Measurements from ENCODE around the gene NLN.
A peak's percentile ranks its signal among the peaks of the same experiment; 100 is the strongest.

Gene NLN

DNA sequence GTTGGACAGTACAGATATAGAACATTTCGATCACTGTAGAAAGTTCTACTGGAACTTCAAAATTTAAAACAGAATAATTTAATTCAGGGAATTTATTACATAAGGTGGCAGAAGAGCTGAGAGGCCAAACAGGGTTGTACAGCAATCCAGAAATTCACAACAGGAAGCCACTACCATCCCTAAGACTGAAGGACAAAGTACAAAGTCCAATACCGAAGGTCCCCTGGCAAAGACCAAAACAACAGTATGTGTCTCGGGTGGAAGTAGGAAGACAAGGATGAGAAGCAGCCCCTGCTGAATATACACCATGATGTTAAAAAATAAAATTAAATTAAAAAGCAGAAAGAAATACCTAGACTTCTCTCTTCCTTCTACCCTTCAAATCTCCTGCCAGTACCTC is 20.0 kb upstream of the NLN start:
- no peak overlapping the region for H3K27ac ChIP-seq (ENCODE audit: low read depth, low read length)
- no peak overlapping the region for H3K4me3 ChIP-seq (ENCODE audit: low read depth, low read length)
- H3K4me1 ChIP-seq (ENCODE audit: control insufficient read depth, insufficient read depth, low read length, unreplicated experiment) = no peaks in the 10 kb centered on the region
- H3K27me3 ChIP-seq (ENCODE audit: insufficient read depth, low read length) = no peaks in the 10 kb centered on the region
- H3K79me2 ChIP-seq (ENCODE audit: control insufficient read depth, insufficient read depth, low read length, unreplicated experiment) = no peaks in the 10 kb centered on the region
- H2AFZ ChIP-seq (ENCODE audit: low read length, unreplicated experiment) = no peak overlapping the region
- H3K36me3 ChIP-seq (ENCODE audit: insufficient read depth, low read length) = 0 out of 2 replicates have a peak, but pooled peaks cover 21% of the 10 kb centered on the region

DNA sequence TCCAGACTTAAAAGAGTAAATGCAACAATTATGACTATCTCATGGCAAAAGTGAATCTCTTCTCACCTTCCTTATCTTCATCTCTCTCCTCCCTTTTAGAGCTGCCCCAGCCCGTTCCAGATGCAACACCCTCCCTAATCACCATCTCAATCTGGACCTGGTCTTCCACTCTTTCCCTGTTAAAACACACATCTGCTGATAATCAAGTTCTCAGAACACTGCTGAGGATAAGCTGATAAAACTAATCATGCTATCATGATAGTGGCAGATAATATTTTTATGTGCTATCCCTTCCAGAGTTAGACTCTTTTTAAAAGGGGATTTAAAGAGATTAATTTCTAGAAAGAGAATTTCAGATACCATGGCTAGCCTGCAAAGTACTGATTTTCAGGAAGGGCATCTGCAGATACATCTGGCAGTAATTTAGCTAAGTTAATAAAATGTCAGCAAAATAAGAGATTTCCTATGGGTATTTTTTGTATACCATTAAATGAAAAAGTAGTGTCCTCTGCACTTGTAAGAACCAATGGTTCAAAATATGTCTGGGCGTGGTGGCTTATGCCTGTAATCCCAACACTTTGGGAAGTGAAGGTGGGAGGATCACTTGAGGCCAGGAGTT is 17.3 kb upstream of the NLN start:
- H3K4me1 ChIP-seq (ENCODE audit: control insufficient read depth, insufficient read depth, low read length, unreplicated experiment) = no peaks in the 10 kb centered on the region
- no peak overlapping the region for H3K4me3 ChIP-seq (ENCODE audit: low read depth, low read length)
- no peak overlapping the region for H2AFZ ChIP-seq (ENCODE audit: low read length, unreplicated experiment)
- no peaks in the 10 kb centered on the region for H3K79me2 ChIP-seq (ENCODE audit: control insufficient read depth, insufficient read depth, low read length, unreplicated experiment)
- no peaks in the 10 kb centered on the region for H3K27me3 ChIP-seq (ENCODE audit: insufficient read depth, low read length)
- 0 out of 2 replicates have a peak, but pooled peaks cover 12% of the 10 kb centered on the region for H3K36me3 ChIP-seq (ENCODE audit: insufficient read depth, low read length)
- no peak overlapping the region for H3K27ac ChIP-seq (ENCODE audit: low read depth, low read length)

DNA sequence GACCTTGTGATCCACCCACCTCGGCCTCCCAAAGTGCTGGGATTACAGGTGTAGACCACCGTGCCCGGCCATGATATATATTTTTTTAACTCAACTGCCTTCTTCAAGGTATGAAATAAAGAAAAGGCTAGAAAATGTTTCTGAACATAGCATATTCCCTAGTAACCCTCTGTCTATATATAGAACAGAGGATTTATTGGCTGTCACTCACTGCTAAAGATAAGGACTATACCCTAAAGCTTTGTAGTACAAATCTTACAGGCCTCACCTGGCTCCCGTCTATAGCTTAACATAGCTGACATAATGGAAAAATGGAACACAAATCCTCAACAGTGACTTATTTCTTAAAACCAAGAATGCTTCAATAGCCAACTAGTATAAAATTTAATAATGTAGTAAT is 14.3 kb upstream of the NLN start:
- H3K36me3 ChIP-seq (ENCODE audit: insufficient read depth, low read length) = peaks cover 21% of the 10 kb centered on the region; the same call in 1 of the 2 replicates
- H3K27me3 ChIP-seq (ENCODE audit: insufficient read depth, low read length) = no peaks in the 10 kb centered on the region
- no peaks in the 10 kb centered on the region for H3K4me1 ChIP-seq (ENCODE audit: control insufficient read depth, insufficient read depth, low read length, unreplicated experiment)
- no peak overlapping the region for H3K27ac ChIP-seq (ENCODE audit: low read depth, low read length)
- no peaks in the 10 kb centered on the region for H3K79me2 ChIP-seq (ENCODE audit: control insufficient read depth, insufficient read depth, low read length, unreplicated experiment)
- no peak overlapping the region for H2AFZ ChIP-seq (ENCODE audit: low read length, unreplicated experiment)
- no peak overlapping the region for H3K4me3 ChIP-seq (ENCODE audit: low read depth, low read length)

- peaks cover 17% of the 10 kb centered on the region; the same call in 1 of the 2 replicates for H3K36me3 ChIP-seq (ENCODE audit: insufficient read depth, low read length)
- H3K4me1 ChIP-seq (ENCODE audit: control insufficient read depth, insufficient read depth, low read length, unreplicated experiment) = no peaks in the 10 kb centered on the region
- no peak overlapping the region for H3K4me3 ChIP-seq (ENCODE audit: low read depth, low read length)
- H2AFZ ChIP-seq (ENCODE audit: low read length, unreplicated experiment) = no peak overlapping the region
- no peak overlapping the region for H3K27ac ChIP-seq (ENCODE audit: low read depth, low read length)
- no peaks in the 10 kb centered on the region for H3K79me2 ChIP-seq (ENCODE audit: control insufficient read depth, insufficient read depth, low read length, unreplicated experiment)
- no peaks in the 10 kb centered on the region for H3K27me3 ChIP-seq (ENCODE audit: insufficient read depth, low read length)
Observed at GRCh38 chr5:65708145-65708544, 13.9 kb upstream of the NLN start.

DNA sequence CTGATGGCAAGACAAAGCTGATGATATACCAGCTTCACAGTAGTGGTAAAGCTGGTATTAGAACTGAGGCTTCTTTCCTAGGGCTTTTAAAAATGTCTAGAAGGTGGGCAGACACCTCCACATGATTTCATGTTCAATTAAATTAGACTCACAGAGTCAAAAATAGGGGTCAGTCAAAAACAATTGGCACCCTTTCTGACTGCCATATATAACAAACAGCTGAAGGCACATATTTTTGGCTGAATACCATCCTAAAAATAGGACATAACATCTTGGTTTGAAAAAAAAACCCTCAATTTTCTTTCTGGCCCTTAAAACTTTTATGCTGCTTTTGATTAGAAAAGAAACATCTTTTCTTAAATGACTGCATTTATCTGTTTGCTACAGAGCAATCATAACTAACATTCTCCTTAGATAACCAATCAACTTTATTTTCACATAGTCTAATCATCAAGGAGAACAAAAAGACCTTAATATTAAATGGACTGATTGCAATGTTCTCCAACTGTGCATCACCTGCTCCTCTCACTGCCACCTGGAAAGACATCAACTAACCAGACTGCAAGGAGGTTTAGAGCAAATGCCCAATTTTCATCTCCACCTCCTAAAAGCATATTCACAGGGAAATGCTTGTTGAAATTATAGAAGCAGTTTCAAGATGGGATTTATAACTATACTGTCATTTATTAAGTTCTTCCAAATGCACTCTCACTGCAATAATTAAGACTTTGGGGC is 3.3 kb upstream of the NLN start:
- H2AFZ ChIP-seq (ENCODE audit: low read length, unreplicated experiment) = no peak overlapping the region
- H3K4me1 ChIP-seq (ENCODE audit: control insufficient read depth, insufficient read depth, low read length, unreplicated experiment) = peaks cover 9% of the 10 kb centered on the region
- H3K4me3 ChIP-seq (ENCODE audit: low read depth, low read length) = no peak overlapping the region
- H3K79me2 ChIP-seq (ENCODE audit: control insufficient read depth, insufficient read depth, low read length, unreplicated experiment) = peaks cover 32% of the 10 kb centered on the region
- H3K27me3 ChIP-seq (ENCODE audit: insufficient read depth, low read length) = no peaks in the 10 kb centered on the region
- peaks cover 33% of the 10 kb centered on the region for H3K36me3 ChIP-seq (ENCODE audit: insufficient read depth, low read length)
- no peak overlapping the region for H3K27ac ChIP-seq (ENCODE audit: low read depth, low read length)

- Histone ChIP-seq H3K4me1 (ENCODE audit: control insufficient read depth, insufficient read depth, low read length, unreplicated experiment) (peaks cover 15% of the 10 kb centered on the region), H3K79me2 (ENCODE audit: control insufficient read depth, insufficient read depth, low read length, unreplicated experiment) (peaks cover 52% of the 10 kb centered on the region), H3K27me3 (ENCODE audit: insufficient read depth, low read length) (no peaks in the 10 kb centered on the region), H2AFZ (ENCODE audit: low read length, unreplicated experiment) (peak overlapping the region; percentile 79), H3K4me3 (ENCODE audit: low read depth, low read length) (peak overlapping the region; percentile 99), H3K36me3 (ENCODE audit: insufficient read depth, low read length) (peaks cover 26% of the 10 kb centered on the region), H3K27ac (ENCODE audit: low read depth, low read length) (peak overlapping the region; percentile 41)
Observed at GRCh38 chr5:65721050-65721719, 820 bp upstream of the NLN start.

- Histone ChIP-seq H2AFZ (ENCODE audit: low read length, unreplicated experiment) (peak overlapping the region; percentile 95), H3K4me3 (ENCODE audit: low read depth, low read length) (peak overlapping the region; percentile 99), H3K36me3 (ENCODE audit: insufficient read depth, low read length) (0 out of 2 replicates have a peak, but pooled peaks cover 12% of the 10 kb centered on the region), H3K79me2 (ENCODE audit: control insufficient read depth, insufficient read depth, low read length, unreplicated experiment) (peaks cover 65% of the 10 kb centered on the region), H3K4me1 (ENCODE audit: control insufficient read depth, insufficient read depth, low read length, unreplicated experiment) (peaks cover 15% of the 10 kb centered on the region), H3K27ac (ENCODE audit: low read depth, low read length) (peak overlapping the region; percentile 27), H3K27me3 (ENCODE audit: insufficient read depth, low read length) (no peaks in the 10 kb centered on the region)
Observed at GRCh38 chr5:65722575-65723403, 784 bp downstream of the NLN start.

DNA sequence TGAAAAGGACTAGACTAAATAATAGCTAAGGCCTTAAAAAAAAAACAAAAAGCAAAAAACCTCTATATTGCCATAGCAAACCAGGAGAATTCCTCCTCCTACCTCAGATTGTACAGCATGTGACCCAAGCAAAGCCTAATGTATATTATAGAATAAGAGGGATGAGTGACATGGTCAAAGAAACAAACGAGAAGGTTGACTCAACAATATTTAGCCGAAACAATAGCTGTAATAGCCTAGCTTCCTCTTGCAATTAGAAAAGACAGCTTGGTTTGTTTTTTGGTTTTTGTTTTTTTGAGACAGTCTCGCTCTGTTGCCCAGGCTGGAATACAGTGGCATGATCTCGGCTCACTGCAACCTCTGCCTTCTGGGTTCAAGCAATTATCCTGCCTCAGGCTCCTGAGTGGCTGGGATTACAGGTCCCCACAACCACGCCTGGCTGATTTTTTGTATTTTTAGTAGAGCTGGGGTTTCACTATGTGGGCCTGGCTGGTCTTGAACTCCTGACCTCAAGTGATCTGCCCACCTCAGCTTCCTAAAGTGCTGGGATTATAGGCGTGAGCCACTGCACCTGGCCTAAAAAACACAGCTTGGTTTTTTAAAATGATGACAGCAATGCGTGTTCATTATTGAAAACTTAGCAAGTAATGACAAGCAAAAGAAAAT is 5.6 kb downstream of the NLN start:
- Histone ChIP-seq H2AFZ (ENCODE audit: low read length, unreplicated experiment) (no peak overlapping the region), H3K27ac (ENCODE audit: low read depth, low read length) (no peak overlapping the region), H3K79me2 (ENCODE audit: control insufficient read depth, insufficient read depth, low read length, unreplicated experiment) (peaks cover 61% of the 10 kb centered on the region), H3K27me3 (ENCODE audit: insufficient read depth, low read length) (no peaks in the 10 kb centered on the region), H3K4me1 (ENCODE audit: control insufficient read depth, insufficient read depth, low read length, unreplicated experiment) (peaks cover 9% of the 10 kb centered on the region), H3K4me3 (ENCODE audit: low read depth, low read length) (no peak overlapping the region), H3K36me3 (ENCODE audit: insufficient read depth, low read length) (no peaks in the 10 kb centered on the region)

DNA sequence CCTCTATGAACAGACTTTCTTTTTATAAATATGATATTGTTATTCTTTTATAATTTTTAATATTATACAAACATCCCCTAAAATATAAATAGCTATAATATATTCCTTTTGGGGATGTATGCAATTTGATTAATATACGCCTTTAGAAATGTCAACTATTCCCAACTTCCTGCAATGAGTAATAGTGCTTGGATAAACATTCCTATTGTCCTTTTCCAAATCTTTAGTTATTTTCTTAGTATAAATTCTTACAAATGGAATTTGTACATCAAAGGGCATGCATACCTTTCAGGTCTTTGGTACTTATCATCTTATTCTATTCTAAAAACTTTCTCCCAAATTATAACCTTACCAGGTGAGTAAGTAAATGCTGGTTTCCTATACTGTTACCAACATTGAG is 6.2 kb downstream of the NLN start:
- no peaks in the 10 kb centered on the region for H3K36me3 ChIP-seq (ENCODE audit: insufficient read depth, low read length)
- H3K4me1 ChIP-seq (ENCODE audit: control insufficient read depth, insufficient read depth, low read length, unreplicated experiment) = peaks cover 9% of the 10 kb centered on the region
- no peak overlapping the region for H3K27ac ChIP-seq (ENCODE audit: low read depth, low read length)
- H3K79me2 ChIP-seq (ENCODE audit: control insufficient read depth, insufficient read depth, low read length, unreplicated experiment) = peaks cover 56% of the 10 kb centered on the region
- H3K4me3 ChIP-seq (ENCODE audit: low read depth, low read length) = no peak overlapping the region
- no peak overlapping the region for H2AFZ ChIP-seq (ENCODE audit: low read length, unreplicated experiment)
- no peaks in the 10 kb centered on the region for H3K27me3 ChIP-seq (ENCODE audit: insufficient read depth, low read length)

GRCh38 chr5:65730910-65731309 is 8.9 kb downstream of the NLN start:
- H3K4me3 ChIP-seq (ENCODE audit: low read depth, low read length) = no peak overlapping the region
- no peaks in the 10 kb centered on the region for H3K36me3 ChIP-seq (ENCODE audit: insufficient read depth, low read length)
- no peak overlapping the region for H3K27ac ChIP-seq (ENCODE audit: low read depth, low read length)

More at GRCh38 chr5:65730910-65731309, 8.9 kb downstream of the NLN start:
- peaks cover 44% of the 10 kb centered on the region for H3K79me2 ChIP-seq (ENCODE audit: control insufficient read depth, insufficient read depth, low read length, unreplicated experiment)
- H3K27me3 ChIP-seq (ENCODE audit: insufficient read depth, low read length) = no peaks in the 10 kb centered on the region
- H3K4me1 ChIP-seq (ENCODE audit: control insufficient read depth, insufficient read depth, low read length, unreplicated experiment) = peaks cover 4% of the 10 kb centered on the region
- no peak overlapping the region for H2AFZ ChIP-seq (ENCODE audit: low read length, unreplicated experiment)

Measured in ACC112 (cell line).